ENCODE results near the gene ILF2.
A peak's percentile ranks its signal among the peaks of the same experiment; 100 is the strongest.

Gene ILF2

GRCh38 chr1:153629971-153630370 lies 40.8 kb downstream of the ILF2 start:
- TF ChIP-seq CTCF (conservative IDR thresholded peaks at IDR 0.05): no peak
- H3K27ac ChIP-seq: no peak overlapping the region

- TF ChIP-seq CTCF (conservative IDR thresholded peaks at IDR 0.05): no peak
- H3K27ac ChIP-seq: no peak overlapping the region
Observed at GRCh38 chr1:153629343-153629665, 41.5 kb downstream of the ILF2 start.

- H3K27ac ChIP-seq: no peak overlapping the region
Observed at GRCh38 chr1:153628638-153629342, 42.0 kb downstream of the ILF2 start.

GRCh38 chr1:153627715-153628626 lies 42.8 kb downstream of the ILF2 start, which contains the start of gene S100A1:
Gene S100A1 (plus strand): TSS chr1:153628434. CDS start chr1:153630522, 2,088 bp downstream.
- peak; percentile 29 for TF ChIP-seq CTCF (conservative IDR thresholded peaks at IDR 0.05)
- peak within 1 kb of the TSS; percentile 77 for H3K27ac ChIP-seq

More at GRCh38 chr1:153628638-153629342, 42.0 kb downstream of the ILF2 start:
- TF ChIP-seq CTCF (conservative IDR thresholded peaks at IDR 0.05): no peak

- H3K27ac ChIP-seq: peak within 1 kb of the TSS; percentile 77
- TF ChIP-seq CTCF (conservative IDR thresholded peaks at IDR 0.05): peak; percentile 71
Observed at GRCh38 chr1:153626904-153627714, 43.7 kb downstream of the ILF2 start, which contains the start of gene S100A13. Gene S100A13 (minus strand): TSS chr1:153627505. CDS start chr1:153626472, 1,033 bp downstream.

GRCh38 chr1:153626477-153626903 lies 44.3 kb downstream of the ILF2 start:
- peak overlapping the region; percentile 77 for H3K27ac ChIP-seq

More at GRCh38 chr1:153626477-153626903, 44.3 kb downstream of the ILF2 start:
- TF ChIP-seq CTCF (conservative IDR thresholded peaks at IDR 0.05): no peak
